Measurements from ENCODE around the gene PPIG. TPM values are rescaled to one million over a fixed set of nuclear protein-coding genes. Genes with fewer than 3 reads are reported as not detected.

PPIG gene
- total RNA-seq, 6 experiments from 2014 or later = 15.1 to 27.7 (median 23.8) TPM

DNA sequence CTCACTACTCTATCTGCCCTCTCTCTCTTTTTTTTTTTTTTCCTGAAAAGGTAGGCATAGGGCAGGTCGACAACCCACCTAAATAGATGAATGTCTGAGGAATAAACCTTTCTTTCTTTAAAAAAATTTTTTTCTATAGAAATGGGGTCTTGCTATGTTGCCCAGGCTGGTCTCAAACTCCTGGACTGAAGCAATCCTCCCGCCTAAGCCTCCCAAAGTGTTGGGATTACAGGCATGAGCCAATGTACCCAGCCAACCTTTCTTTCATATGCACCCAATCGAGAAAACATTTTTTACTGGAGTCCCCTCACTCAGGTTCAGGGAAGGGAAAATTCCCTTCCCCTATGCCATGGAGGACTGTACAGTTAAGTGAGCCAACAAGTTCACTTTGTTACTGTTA is 79.1 kb downstream of the PPIG start:
- no peaks in the 10 kb centered on the region for H3K36me3 ChIP-seq
- H3K27me3 ChIP-seq = no peaks in the 10 kb centered on the region
- intact Hi-C loops (cut with DNase I) = no loop called here
- WGBS (ENCODE audit: insufficient coverage, low coverage, low lambda C conversion rate, missing lambda C conversion rate) = 71% methylated on average over 3 of the region's 3 CpGs
- H3K4me1 ChIP-seq = no peaks in the 10 kb centered on the region
- ATAC-seq = no peak
- no peak overlapping the region for H3K4me3 ChIP-seq
- H3K9me3 ChIP-seq = no peaks in the 10 kb centered on the region
- DNase-seq = no peak
- no peak overlapping the region for H3K27ac ChIP-seq
- no peak for TF ChIP-seq POLR2A (IDR thresholded peaks at IDR 0.05)
- TF ChIP-seq, protein P1, sequence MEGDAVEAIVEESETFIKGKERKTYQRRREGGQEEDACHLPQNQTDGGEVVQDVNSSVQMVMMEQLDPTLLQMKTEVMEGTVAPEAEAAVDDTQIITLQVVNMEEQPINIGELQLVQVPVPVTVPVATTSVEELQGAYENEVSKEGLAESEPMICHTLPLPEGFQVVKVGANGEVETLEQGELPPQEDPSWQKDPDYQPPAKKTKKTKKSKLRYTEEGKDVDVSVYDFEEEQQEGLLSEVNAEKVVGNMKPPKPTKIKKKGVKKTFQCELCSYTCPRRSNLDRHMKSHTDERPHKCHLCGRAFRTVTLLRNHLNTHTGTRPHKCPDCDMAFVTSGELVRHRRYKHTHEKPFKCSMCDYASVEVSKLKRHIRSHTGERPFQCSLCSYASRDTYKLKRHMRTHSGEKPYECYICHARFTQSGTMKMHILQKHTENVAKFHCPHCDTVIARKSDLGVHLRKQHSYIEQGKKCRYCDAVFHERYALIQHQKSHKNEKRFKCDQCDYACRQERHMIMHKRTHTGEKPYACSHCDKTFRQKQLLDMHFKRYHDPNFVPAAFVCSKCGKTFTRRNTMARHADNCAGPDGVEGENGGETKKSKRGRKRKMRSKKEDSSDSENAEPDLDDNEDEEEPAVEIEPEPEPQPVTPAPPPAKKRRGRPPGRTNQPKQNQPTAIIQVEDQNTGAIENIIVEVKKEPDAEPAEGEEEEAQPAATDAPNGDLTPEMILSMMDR (IDR thresholded peaks at IDR 0.05) = no peak

GRCh38 chr2:169664600-169664977 is 80.4 kb downstream of the PPIG start:
- H3K27ac ChIP-seq = no peak overlapping the region
- no peak for DNase-seq
- 88% methylated on average over 1 of the region's 1 CpG for WGBS (ENCODE audit: insufficient coverage, low coverage, low lambda C conversion rate, missing lambda C conversion rate)
- no peak for TF ChIP-seq POLR2A (IDR thresholded peaks at IDR 0.05)
- TF ChIP-seq, protein P1 (IDR thresholded peaks at IDR 0.05) = no peak
- no peaks in the 10 kb centered on the region for H3K27me3 ChIP-seq
- no peak overlapping the region for H3K4me3 ChIP-seq
- H3K36me3 ChIP-seq = no peaks in the 10 kb centered on the region
- intact Hi-C loops (cut with DNase I) = no loop called here
- H3K4me1 ChIP-seq = no peaks in the 10 kb centered on the region
- H3K9me3 ChIP-seq = no peaks in the 10 kb centered on the region
- no peak for ATAC-seq

DNA sequence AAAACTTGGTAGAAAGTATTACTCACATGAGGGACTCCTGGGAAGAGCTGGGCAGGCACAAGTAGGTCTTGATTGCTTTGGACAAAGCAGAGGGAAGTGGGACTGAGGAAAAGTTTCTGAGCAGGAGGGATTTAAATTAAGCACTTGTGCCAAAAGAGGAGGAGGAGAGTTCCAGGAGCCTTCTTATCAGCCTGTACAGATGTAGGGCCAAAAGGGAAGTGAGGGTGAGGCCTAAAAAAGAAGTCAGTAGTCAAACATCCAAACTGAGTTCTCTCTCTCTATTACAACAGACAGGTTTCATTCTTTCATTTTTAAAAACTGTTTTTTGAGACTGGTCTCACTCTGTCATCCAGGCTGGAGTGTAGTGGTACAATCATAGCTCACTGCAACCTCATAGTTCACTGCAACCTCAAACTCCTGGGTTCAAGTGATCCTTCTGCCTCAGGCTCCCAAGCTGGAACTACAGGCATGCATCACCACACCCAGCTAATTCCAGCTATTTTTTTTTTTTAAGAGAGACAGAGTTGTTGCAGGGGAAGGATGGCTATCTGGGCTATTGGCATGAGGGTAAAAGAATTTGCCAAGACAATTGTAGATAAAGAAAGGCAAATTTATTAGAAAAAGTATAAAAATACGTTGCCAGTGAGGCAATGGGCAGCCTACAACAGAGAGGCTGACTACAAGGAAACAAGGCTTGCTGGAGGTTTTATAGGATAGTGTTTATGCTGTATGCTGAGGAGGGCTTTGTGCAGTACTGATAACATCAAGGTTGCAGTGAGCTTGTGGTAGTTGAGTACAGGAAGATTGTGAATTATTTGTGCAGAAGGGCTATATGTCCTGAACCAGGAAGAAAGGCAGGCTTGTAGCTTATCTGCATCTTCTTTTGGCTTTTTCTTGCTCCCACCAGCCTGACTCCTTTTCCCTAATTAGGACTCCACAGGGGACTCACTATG is 81.1 kb downstream of the PPIG start:
- no peaks in the 10 kb centered on the region for H3K9me3 ChIP-seq
- 33% methylated on average over 1 of the region's 1 CpG for WGBS (ENCODE audit: insufficient coverage, low coverage, low lambda C conversion rate, missing lambda C conversion rate)
- ATAC-seq (peak in 2 of 4 donors; percentile 17 to 50), DNase-seq (no peak)
- no peak overlapping the region for H3K4me3 ChIP-seq
- H3K27ac ChIP-seq = no peak overlapping the region
- TF ChIP-seq POLR2A (IDR thresholded peaks at IDR 0.05) = no peak
- H3K36me3 ChIP-seq = no peaks in the 10 kb centered on the region
- no peaks in the 10 kb centered on the region for H3K27me3 ChIP-seq
- no peaks in the 10 kb centered on the region for H3K4me1 ChIP-seq
- intact Hi-C loops (cut with DNase I) = no loop called here

- no peaks in the 10 kb centered on the region for H3K27me3 ChIP-seq
- ATAC-seq = peak in 1 of 4 donors; percentile 45
- WGBS (ENCODE audit: insufficient coverage, low coverage, low lambda C conversion rate, missing lambda C conversion rate) = 20% methylated on average over 2 of the region's 2 CpGs
- no peaks in the 10 kb centered on the region for H3K9me3 ChIP-seq
- intact Hi-C loops (cut with DNase I) = no loop called here
- no peak for TF ChIP-seq POLR2A (IDR thresholded peaks at IDR 0.05)
- TF ChIP-seq, protein P1 (IDR thresholded peaks at IDR 0.05) = peak in 2 of 4 donors; percentile 9 to 11
- H3K4me3 ChIP-seq = no peak overlapping the region
- H3K27ac ChIP-seq = no peak overlapping the region
- H3K36me3 ChIP-seq = no peaks in the 10 kb centered on the region
- no peaks in the 10 kb centered on the region for H3K4me1 ChIP-seq
- no peak for DNase-seq
These were observed 83.4 kb downstream of the PPIG start for GRCh38 chr2:169667583-169667982.

- Histone ChIP-seq H3K36me3 (no peaks in the 10 kb centered on the region), H3K27me3 (no peaks in the 10 kb centered on the region), H3K27ac (no peak overlapping the region), H3K4me1 (no peaks in the 10 kb centered on the region), H3K4me3 (no peak overlapping the region), H3K9me3 (no peaks in the 10 kb centered on the region)
- DNase-seq (no peak), ATAC-seq (no peak)
- 91% methylated on average over 2 of the region's 2 CpGs for WGBS (ENCODE audit: insufficient coverage, low coverage, low lambda C conversion rate, missing lambda C conversion rate)
- intact Hi-C loops (cut with DNase I) = no loop called here
- TF ChIP-seq POLR2A (IDR thresholded peaks at IDR 0.05) = no peak
- TF ChIP-seq, protein P1 (IDR thresholded peaks at IDR 0.05) = no peak
These were observed 86.1 kb downstream of the PPIG start for GRCh38 chr2:169670215-169670651.
